Glutamatergic neuron (in vitro differentiated cells): ENCODE results near the gene PIK3R6. TPM values are rescaled to one million over a fixed set of nuclear protein-coding genes. Genes with fewer than 3 reads are reported as not detected.

ENCODE experiments used
- DNase-seq: peaks from one replicate; pipeline ENCODE4 v3.0.0; 2022
- H3K27ac Mint-ChIP-seq: one replicate; pipeline ENCODE4 v1.8.0; 2020; ENCODE audit warnings: mild to moderate bottlenecking, mixed read lengths, inconsistent platforms; ENCODE audit not compliant: unreplicated experiment
- H3K27me3 Mint-ChIP-seq: one replicate; pipeline ENCODE4 v1.8.0; 2020; ENCODE audit warnings: mild to moderate bottlenecking, moderate library complexity, mixed read lengths, inconsistent platforms; ENCODE audit not compliant: unreplicated experiment
- H3K36me3 Mint-ChIP-seq: one replicate; pipeline ENCODE4 v1.8.0; 2020; ENCODE audit warnings: mild to moderate bottlenecking, mixed read lengths, inconsistent platforms; ENCODE audit not compliant: unreplicated experiment
- H3K4me1 Mint-ChIP-seq: one replicate; pipeline ENCODE4 v1.8.0; 2020; ENCODE audit warnings: mild to moderate bottlenecking, low read depth, mixed read lengths, inconsistent platforms; ENCODE audit not compliant: unreplicated experiment
- H3K4me3 Mint-ChIP-seq: one replicate; pipeline ENCODE4 v1.8.0; 2020; ENCODE audit warnings: mild to moderate bottlenecking, mixed read lengths, inconsistent platforms; ENCODE audit not compliant: unreplicated experiment
- H3K9me3 Mint-ChIP-seq: one replicate; pipeline ENCODE4 v1.8.0; 2020; ENCODE audit warnings: mild to moderate bottlenecking, moderate library complexity, mixed read lengths, inconsistent platforms; ENCODE audit not compliant: unreplicated experiment
- CTCF ChIP-seq: fragments of 200-600 bp; sonication (generic); IDR thresholded peaks from one replicate; pipeline ENCODE4 v1.5.0; 2021; ENCODE audit not compliant: partially characterized antibody, unreplicated experiment
- total RNA-seq: library from RNA; stranded (reverse); fragmentation: NEBNext Ultra II Directional; extraction: Animal tissue kit (Norgen Biotek cat#: 25700); gene quantifications from one replicate; pipeline ENCODE4 v1.2.1, GENCODE V29; 2021; ENCODE audit not compliant: unreplicated experiment

PIK3R6 gene
- total RNA-seq, 1 donor from 2014 or later: not detected

DNA sequence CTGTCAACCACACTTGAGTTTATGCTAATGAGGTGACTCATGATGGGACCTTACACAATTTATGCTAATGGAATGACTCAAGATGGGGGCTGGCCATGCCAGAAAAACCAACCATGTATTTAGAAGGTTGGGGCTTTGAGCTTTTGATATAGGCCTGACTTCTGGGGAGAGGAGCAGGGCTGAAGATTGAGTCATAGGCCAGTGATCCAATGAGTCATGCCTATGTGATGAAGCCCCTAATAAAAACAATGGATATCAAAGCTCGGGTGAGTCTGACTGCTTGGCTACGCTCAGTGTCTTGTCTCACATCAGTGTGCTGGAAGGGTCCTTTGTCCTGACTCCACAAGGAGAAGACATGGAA is 75.6 kb downstream of the PIK3R6 start:
- H3K27ac Mint-ChIP-seq: no peak overlapping the region
- no peak for DNase-seq
- TF ChIP-seq CTCF: no peak
- H3K9me3 Mint-ChIP-seq: no peaks in the 10 kb centered on the region
- no peaks in the 10 kb centered on the region for H3K36me3 Mint-ChIP-seq
- H3K27me3 Mint-ChIP-seq: peaks cover 2% of the 10 kb centered on the region
- no peaks in the 10 kb centered on the region for H3K4me1 Mint-ChIP-seq
- no peak overlapping the region for H3K4me3 Mint-ChIP-seq

DNA sequence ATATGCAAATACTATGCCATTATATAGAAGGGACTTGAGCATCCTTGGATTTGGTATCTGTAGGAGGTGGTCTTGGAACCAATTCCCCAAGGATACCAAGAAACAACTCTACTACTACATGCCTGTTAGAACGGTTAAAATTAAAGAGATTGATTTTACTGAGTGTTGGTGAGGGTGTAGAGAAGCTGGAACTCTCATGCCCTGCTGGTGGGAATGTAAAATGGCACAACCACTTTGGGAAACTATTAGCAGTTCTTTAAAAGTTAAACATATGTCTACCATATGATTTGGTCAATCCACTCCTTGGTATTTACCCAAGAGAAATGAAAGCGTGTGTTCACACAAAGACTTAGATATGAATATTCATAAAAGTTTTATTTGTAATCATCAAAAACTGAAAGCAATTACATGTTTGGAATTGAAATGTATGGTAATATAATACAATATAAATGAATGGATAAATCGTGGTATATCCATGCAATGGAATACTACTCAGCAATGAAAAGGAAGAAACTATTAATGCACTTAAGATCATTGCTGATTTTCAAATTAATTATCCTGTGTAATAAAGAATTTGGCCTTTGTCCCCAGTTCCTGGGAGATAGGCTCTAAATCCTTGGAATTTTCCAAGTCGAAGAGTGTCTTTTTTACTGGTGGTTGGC is 76.1 kb downstream of the PIK3R6 start:
- Mint-ChIP-seq H3K36me3 (no peaks in the 10 kb centered on the region), H3K9me3 (no peaks in the 10 kb centered on the region), H3K27ac (no peak overlapping the region), H3K4me1 (no peaks in the 10 kb centered on the region), H3K27me3 (peaks cover 2% of the 10 kb centered on the region), H3K4me3 (no peak overlapping the region)
- TF ChIP-seq CTCF: no peak
- DNase-seq: no peak

DNA sequence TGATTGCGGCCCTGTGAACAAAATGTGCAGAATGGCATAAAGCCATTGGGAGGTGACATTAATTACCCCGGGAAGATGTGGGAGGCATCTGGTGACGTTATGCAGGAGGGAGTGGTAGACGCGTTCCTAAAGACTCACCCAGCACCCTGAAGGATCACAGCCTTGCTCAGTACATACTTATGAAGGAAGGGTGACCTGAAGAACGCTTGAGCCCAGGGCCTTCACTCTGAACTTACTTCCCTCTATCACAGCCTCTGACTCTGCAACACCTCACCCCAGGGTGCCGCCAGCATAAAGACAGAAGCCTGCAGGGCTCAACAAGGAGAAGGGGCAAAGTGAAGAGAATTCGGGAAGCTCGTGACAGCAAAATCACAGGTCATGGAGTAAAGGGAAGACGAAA is 77.7 kb downstream of the PIK3R6 start:
- no peaks in the 10 kb centered on the region for H3K36me3 Mint-ChIP-seq
- no peak overlapping the region for H3K27ac Mint-ChIP-seq
- TF ChIP-seq CTCF: no peak

GRCh38 chr17:8788998-8789397 is 78.5 kb downstream of the PIK3R6 start:
- Mint-ChIP-seq H3K9me3 (no peaks in the 10 kb centered on the region), H3K4me3 (no peak overlapping the region), H3K27ac (no peak overlapping the region), H3K36me3 (no peaks in the 10 kb centered on the region), H3K4me1 (no peaks in the 10 kb centered on the region), H3K27me3 (peaks cover 2% of the 10 kb centered on the region)
- DNase-seq: no peak
- no peak for TF ChIP-seq CTCF

More for the DNA sequence above, 77.7 kb downstream of the PIK3R6 start:
- no peak for DNase-seq
- Mint-ChIP-seq H3K27me3 (peaks cover 2% of the 10 kb centered on the region), H3K4me1 (no peaks in the 10 kb centered on the region), H3K9me3 (no peaks in the 10 kb centered on the region), H3K4me3 (no peak overlapping the region)

GRCh38 chr17:8785547-8786413 is 81.7 kb downstream of the PIK3R6 start:
- Mint-ChIP-seq H3K27me3 (peaks cover 2% of the 10 kb centered on the region), H3K9me3 (no peaks in the 10 kb centered on the region), H3K4me1 (no peaks in the 10 kb centered on the region), H3K4me3 (no peak overlapping the region), H3K36me3 (no peaks in the 10 kb centered on the region), H3K27ac (no peak overlapping the region)
- DNase-seq: peak; percentile 91
- peak; percentile 85 for TF ChIP-seq CTCF
